Type B pancreatic cell (in vitro differentiated cells): Measurements from ENCODE around the gene NSD2. TPM values are rescaled to one million over a fixed set of nuclear protein-coding genes. Genes with fewer than 3 reads are reported as not detected.

Experiments used
- DNase-seq: peaks from one replicate; pipeline ENCODE4 v3.0.0; 2021; ENCODE audit warnings: mixed read lengths; ENCODE audit not compliant: unreplicated experiment; ENCODE audit errors: extremely low spot score
- H3K27ac Mint-ChIP-seq: 2 replicates; pipeline ENCODE4 v1.8.0; 2021; ENCODE audit warnings: mild to moderate bottlenecking, mixed read lengths
- H3K27me3 Mint-ChIP-seq: 2 replicates; pipeline ENCODE4 v1.8.0; 2021; ENCODE audit warnings: mixed read lengths
- H3K36me3 Mint-ChIP-seq: 2 replicates; pipeline ENCODE4 v1.8.0; 2021; ENCODE audit warnings: mixed read lengths
- H3K4me1 Mint-ChIP-seq: one replicate; pipeline ENCODE4 v1.8.0; 2021; ENCODE audit warnings: mixed read lengths; ENCODE audit not compliant: unreplicated experiment
- H3K4me3 Mint-ChIP-seq: 2 replicates; pipeline ENCODE4 v1.8.0; 2021; ENCODE audit warnings: mild to moderate bottlenecking, mixed read lengths
- H3K9me3 Mint-ChIP-seq: 2 replicates; pipeline ENCODE4 v1.8.0; 2021; ENCODE audit warnings: mixed read lengths
- total RNA-seq: library from RNA; stranded (reverse); gene quantifications from 2 replicates; pipeline ENCODE4 v1.2.1, GENCODE V29; 2021; ENCODE audit warnings: low replicate concordance
- TF ChIP-seq, protein P1 (sequence below): fragments of 200-600 bp; sonication (generic); conservative IDR thresholded peaks from 2 replicates; pipeline ENCODE4 v1.5.0; 2021; ENCODE audit warnings: antibody characterized with exemption, mild to moderate bottlenecking

Gene NSD2
- total RNA-seq, 1 donor from 2014 or later = 156 TPM

GRCh38 chr4:1851575-1852410 lies 19.4 kb upstream of the NSD2 start:
- Mint-ChIP-seq H3K9me3 (no peaks in the 10 kb centered on the region), H3K36me3 (no peaks in the 10 kb centered on the region), H3K4me1 (peaks cover 25% of the 10 kb centered on the region), H3K27me3 (no peaks in the 10 kb centered on the region), H3K4me3 (peak overlapping the region; percentile 41), H3K27ac (peak overlapping the region; percentile 70)
- DNase-seq = no peak
- TF ChIP-seq, protein P1, sequence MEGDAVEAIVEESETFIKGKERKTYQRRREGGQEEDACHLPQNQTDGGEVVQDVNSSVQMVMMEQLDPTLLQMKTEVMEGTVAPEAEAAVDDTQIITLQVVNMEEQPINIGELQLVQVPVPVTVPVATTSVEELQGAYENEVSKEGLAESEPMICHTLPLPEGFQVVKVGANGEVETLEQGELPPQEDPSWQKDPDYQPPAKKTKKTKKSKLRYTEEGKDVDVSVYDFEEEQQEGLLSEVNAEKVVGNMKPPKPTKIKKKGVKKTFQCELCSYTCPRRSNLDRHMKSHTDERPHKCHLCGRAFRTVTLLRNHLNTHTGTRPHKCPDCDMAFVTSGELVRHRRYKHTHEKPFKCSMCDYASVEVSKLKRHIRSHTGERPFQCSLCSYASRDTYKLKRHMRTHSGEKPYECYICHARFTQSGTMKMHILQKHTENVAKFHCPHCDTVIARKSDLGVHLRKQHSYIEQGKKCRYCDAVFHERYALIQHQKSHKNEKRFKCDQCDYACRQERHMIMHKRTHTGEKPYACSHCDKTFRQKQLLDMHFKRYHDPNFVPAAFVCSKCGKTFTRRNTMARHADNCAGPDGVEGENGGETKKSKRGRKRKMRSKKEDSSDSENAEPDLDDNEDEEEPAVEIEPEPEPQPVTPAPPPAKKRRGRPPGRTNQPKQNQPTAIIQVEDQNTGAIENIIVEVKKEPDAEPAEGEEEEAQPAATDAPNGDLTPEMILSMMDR = no peak

DNA sequence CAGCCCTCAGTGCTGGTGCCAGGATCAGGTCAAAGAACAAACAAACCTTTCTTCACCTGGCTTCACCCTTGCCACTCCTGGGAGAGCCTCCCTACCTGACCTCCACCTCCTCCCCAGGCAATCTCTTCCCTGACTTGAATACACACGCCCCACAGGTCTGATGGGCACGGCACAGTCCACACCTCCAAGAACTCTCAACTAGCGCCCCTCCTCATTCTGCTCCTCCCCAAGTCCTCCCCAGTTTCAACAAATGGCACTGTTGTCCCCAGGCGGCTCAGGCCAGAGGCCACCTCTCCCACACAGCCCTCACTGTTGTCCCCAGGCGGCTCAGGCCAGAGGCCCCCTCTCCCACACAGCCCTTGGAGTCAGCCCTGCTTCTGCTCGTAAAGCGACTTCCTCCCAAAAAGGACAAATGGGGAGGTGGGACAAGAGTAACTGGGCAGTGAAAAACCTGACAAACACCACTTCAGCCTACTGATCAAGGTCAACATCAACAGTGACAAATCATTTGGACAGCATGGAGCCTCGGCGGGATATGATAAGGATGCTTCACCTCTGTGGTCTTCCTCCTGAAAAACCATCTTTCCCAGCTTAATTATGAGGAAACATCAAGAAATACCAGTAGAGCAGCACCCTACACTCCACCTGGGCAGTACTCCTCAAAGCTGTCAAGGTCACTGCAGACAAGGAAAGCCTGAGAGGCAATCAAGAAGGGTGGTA lies 18.1 kb upstream of the NSD2 start:
- Mint-ChIP-seq H3K4me1 (peaks cover 25% of the 10 kb centered on the region), H3K27ac (peak overlapping the region; percentile 55), H3K36me3 (no peaks in the 10 kb centered on the region), H3K9me3 (no peaks in the 10 kb centered on the region), H3K27me3 (no peaks in the 10 kb centered on the region), H3K4me3 (peak overlapping the region; percentile 83)
- DNase-seq = no peak
- TF ChIP-seq, protein P1 = no peak

DNA sequence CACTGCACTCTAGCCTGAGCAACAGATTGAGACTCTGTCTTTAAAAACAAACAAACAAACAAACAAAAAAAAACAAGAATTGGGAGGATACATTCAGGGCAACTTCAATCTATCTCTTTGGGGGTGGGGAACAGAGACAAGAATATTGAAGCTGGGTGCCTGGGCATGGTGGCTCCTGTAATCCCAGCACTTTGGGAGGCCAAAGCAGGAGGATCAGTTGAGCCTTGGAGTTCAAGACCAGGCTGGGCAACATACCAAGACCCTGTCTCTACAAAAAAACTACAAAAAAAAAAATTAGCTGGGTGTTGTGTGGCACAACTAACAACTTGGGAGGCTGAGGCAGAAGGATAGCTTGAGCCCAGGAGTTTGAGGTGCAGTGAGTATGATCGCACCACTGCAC lies 16.4 kb upstream of the NSD2 start:
- Mint-ChIP-seq H3K27ac (no peak overlapping the region), H3K36me3 (no peaks in the 10 kb centered on the region), H3K4me1 (peaks cover 33% of the 10 kb centered on the region), H3K27me3 (no peaks in the 10 kb centered on the region), H3K9me3 (no peaks in the 10 kb centered on the region), H3K4me3 (peak overlapping the region; percentile 86)
- TF ChIP-seq, protein P1 = no peak
- DNase-seq = no peak

DNA sequence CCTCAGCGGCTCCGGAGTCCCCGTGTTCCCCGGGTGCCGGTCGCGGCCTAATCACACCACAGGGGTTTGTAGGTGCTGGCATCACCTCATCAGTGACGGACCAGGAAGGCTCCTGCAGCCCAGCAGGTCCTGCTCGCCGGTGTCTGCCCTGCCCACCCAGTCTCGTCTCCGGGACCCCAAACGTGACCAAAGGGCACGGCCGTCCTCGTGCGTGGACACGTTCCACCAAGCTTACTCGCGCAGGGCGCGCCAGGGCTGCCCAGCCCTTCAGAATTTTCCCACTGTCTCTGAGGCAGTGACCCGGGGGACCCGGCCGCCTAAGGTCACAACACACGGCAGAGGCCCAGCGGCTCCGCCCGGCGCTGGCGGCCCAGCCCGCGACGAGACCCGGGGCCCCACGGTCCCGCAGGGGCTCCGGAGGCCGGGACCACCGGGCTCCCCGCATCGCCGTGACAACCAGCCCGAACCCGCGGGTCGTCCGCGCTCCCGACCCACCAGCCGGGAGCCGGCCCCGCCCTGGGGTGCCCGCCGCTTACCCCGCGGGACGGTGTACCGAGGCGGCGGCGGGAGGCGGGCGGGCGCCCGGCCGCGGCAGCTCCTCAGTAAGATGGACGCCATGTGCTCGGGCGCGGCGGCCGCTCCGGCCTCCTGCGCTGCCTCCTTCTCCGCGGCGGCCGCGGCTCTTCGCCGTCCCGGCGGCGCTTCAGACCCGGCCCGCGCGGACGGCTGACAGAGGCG lies 15.7 kb upstream of the NSD2 start:
- Mint-ChIP-seq H3K27me3 (no peaks in the 10 kb centered on the region), H3K4me1 (peaks cover 33% of the 10 kb centered on the region), H3K36me3 (no peaks in the 10 kb centered on the region), H3K4me3 (peak overlapping the region; percentile 86), H3K9me3 (no peaks in the 10 kb centered on the region), H3K27ac (no peak overlapping the region)
- DNase-seq = no peak
- TF ChIP-seq, protein P1 = no peak

GRCh38 chr4:1856071-1856942 lies 14.9 kb upstream of the NSD2 start, which contains the start of gene LETM1:
Gene LETM1, minus strand, starts transcription at chr4:1856156. Its CDS starts 206 bp downstream, at chr4:1855950.
- Mint-ChIP-seq H3K27me3 (no peaks in the 10 kb centered on the region), H3K9me3 (no peaks in the 10 kb centered on the region), H3K27ac (peak within 1 kb of the TSS; percentile 61), H3K4me3 (peak within 1 kb of the TSS; percentile 86), H3K36me3 (no peaks in the 10 kb centered on the region), H3K4me1 (peaks cover 27% of the 10 kb centered on the region)
- DNase-seq = peak; percentile 98
- TF ChIP-seq, protein P1 = peak; percentile 49
